Liver (tissue), 9 donors: ENCODE measurements around the gene CHTOP. TPM values are rescaled to one million over a fixed set of nuclear protein-coding genes. Genes with fewer than 3 reads are reported as not detected.

Experiments
- DNase-seq: peaks from one replicate; pipeline ENCODE4 v3.0.0-alpha.2; 2017; ENCODE audit warnings: low spot score
- H3K27ac ChIP-seq, 2 donors: one replicate each; pipeline ENCODE4 v1.7.0; 2013; ENCODE audit warnings: inconsistent platforms in 2 of 2, low read length in 2 of 2, control low read depth in 1 of 2, low read depth in 1 of 2, mild to moderate bottlenecking in 1 of 2
- H3K27me3 ChIP-seq, 4 donors: one replicate each; pipeline versions ENCODE4 v1.6.1 to v1.7.0; 2013; ENCODE audit warnings: low read length in 3 of 4, inconsistent platforms in 1 of 4, mild to moderate bottlenecking in 1 of 4, moderate library complexity in 1 of 4; ENCODE audit not compliant: control insufficient read depth in 4 of 4, insufficient read depth in 4 of 4
- H3K36me3 ChIP-seq, 4 donors: one replicate each; pipeline versions ENCODE4 v1.6.1 to v1.7.0; 2013; ENCODE audit warnings: low read length in 3 of 4, mild to moderate bottlenecking in 3 of 4, low read depth in 1 of 4, moderate library complexity in 1 of 4; ENCODE audit not compliant: control insufficient read depth in 4 of 4, insufficient read depth in 3 of 4
- H3K4me1 ChIP-seq, 4 donors: one replicate each; pipeline versions ENCODE4 v1.6.1 to v1.7.0; 2013; ENCODE audit warnings: low read length in 3 of 4, mild to moderate bottlenecking in 3 of 4, moderate library complexity in 1 of 4; ENCODE audit not compliant: control insufficient read depth in 4 of 4, insufficient read depth in 4 of 4
- H3K4me3 ChIP-seq, 3 donors: one replicate each; pipeline versions ENCODE4 v1.6.1 to v1.7.0; 2013; ENCODE audit warnings: low read length in 3 of 3, control low read depth in 1 of 3, low read depth in 1 of 3, mild to moderate bottlenecking in 1 of 3
- H3K9ac ChIP-seq, 2 donors: one replicate each; pipeline ENCODE4 v1.7.0; 2013; ENCODE audit warnings: low read length in 2 of 2, mild to moderate bottlenecking in 2 of 2, moderate library complexity in 2 of 2, control low read depth in 1 of 2, low read depth in 1 of 2
- H3K9me3 ChIP-seq, 4 donors: one replicate each; pipeline versions ENCODE4 v1.6.1 to v1.7.0; 2013; ENCODE audit warnings: low read length in 3 of 4; ENCODE audit not compliant: control insufficient read depth in 4 of 4
- ATF3 ChIP-seq: IDR thresholded peaks from 2 replicates; pipeline ENCODE4 v1.6.1; 2016; ENCODE audit warnings: antibody characterized with exemption
- CTCF ChIP-seq: fragments of 150-350 bp; IDR thresholded peaks from 2 replicates; pipeline ENCODE4 v1.5.1; 2017; ENCODE audit warnings: improper control_type of control experiment, low read depth, low read length; ENCODE audit not compliant: missing input control
- EGR1 ChIP-seq, 2 donors: IDR thresholded peaks; 2 replicates each; pipeline ENCODE4 v1.6.1; 2016 to 2018; ENCODE audit warnings: antibody characterized with exemption in 2 of 2, low read depth in 2 of 2
- FOXA1 ChIP-seq: IDR thresholded peaks from 2 replicates; pipeline ENCODE4 v1.6.1; 2016; ENCODE audit warnings: antibody characterized with exemption
- FOXA2 ChIP-seq: IDR thresholded peaks from 2 replicates; pipeline ENCODE4 v1.6.1; 2016; ENCODE audit warnings: antibody characterized with exemption
- GABPA ChIP-seq, 2 donors: IDR thresholded peaks in 1 of 2; conservative IDR thresholded peaks in 1 of 2; 2 replicates each; pipeline ENCODE4 v1.6.1; 2016; ENCODE audit warnings: antibody characterized with exemption in 2 of 2, mild to moderate bottlenecking in 1 of 2, moderate library complexity in 1 of 2
- HNF4G ChIP-seq: IDR thresholded peaks from 2 replicates; pipeline ENCODE4 v1.6.1; 2016; ENCODE audit warnings: antibody characterized with exemption
- JUND ChIP-seq, 2 donors: IDR thresholded peaks; 2 replicates each; pipeline ENCODE4 v1.6.1; 2016; ENCODE audit warnings: antibody characterized with exemption in 2 of 2
- MAX ChIP-seq: IDR thresholded peaks from 2 replicates; pipeline ENCODE4 v1.6.1; 2016; ENCODE audit warnings: antibody characterized with exemption
- RAD21 ChIP-seq, 2 donors: IDR thresholded peaks; 2 replicates each; pipeline ENCODE4 v1.6.1; 2016; ENCODE audit warnings: antibody characterized with exemption in 2 of 2, mild to moderate bottlenecking in 2 of 2
- RXRA ChIP-seq, 2 donors: IDR thresholded peaks; 2 replicates each; pipeline ENCODE4 v1.6.1; 2017 to 2018; ENCODE audit warnings: antibody characterized with exemption in 2 of 2, mild to moderate bottlenecking in 1 of 2
- SP1 ChIP-seq: IDR thresholded peaks from 2 replicates; pipeline ENCODE4 v1.6.1; 2018; ENCODE audit warnings: antibody characterized with exemption, mild to moderate bottlenecking
- TAF1 ChIP-seq: conservative IDR thresholded peaks from 2 replicates; pipeline ENCODE4 v1.6.1; 2016; ENCODE audit warnings: antibody characterized with exemption, mild to moderate bottlenecking
- YY1 ChIP-seq: IDR thresholded peaks from 2 replicates; pipeline ENCODE4 v1.6.1; 2016; ENCODE audit warnings: antibody characterized with exemption, mild to moderate bottlenecking
- ZBTB33 ChIP-seq: IDR thresholded peaks from 2 replicates; pipeline ENCODE4 v1.6.1; 2016; ENCODE audit warnings: antibody characterized with exemption
- WGBS: extraction: QIAGEN DNeasy Blood & Tissue Kit; methylation state at CpG from one replicate; pipeline ENCODE4 v1.1.7; 2013; 5-methylcytosine and 5-hydroxymethylcytosine counted together
- polyA plus RNA-seq, 2 donors: library from polyadenylated mRNA; stranded (reverse) in 1 of 2; unstranded in 1 of 2; fragments of 200-250 nt in 1 of 2; fragments of >200 nt in 1 of 2; fragmentation: Nextera tagmentation in 1 of 2; extraction: Ambion mirVana in 1 of 2; gene quantifications; one replicate each; pipeline versions ENCODE4 v1.2.1 to v1.2.3, GENCODE V29; 2013 to 2015
- total RNA-seq, 2 donors: library from RNA; depleted of rRNA; stranded (reverse); fragments of >200 nt; gene quantifications; one replicate each; pipeline ENCODE4 v1.2.3, GENCODE V29; 2014
- donor health status: healthy.
- donor health status: healthy.
- donor health status: healthy.
- donor health status: healthy.
- donor health status: healthy.

Gene CHTOP
- total and polyA plus RNA-seq, 4 donors = 16.4 to 30.9 (median 24.3) TPM

- H3K9me3 ChIP-seq = no peaks in the 10 kb centered on the region
- no peaks in the 10 kb centered on the region for H3K27me3 ChIP-seq
- no peak overlapping the region for H3K9ac ChIP-seq
- no peaks in the 10 kb centered on the region for H3K4me1 ChIP-seq
- no peak overlapping the region for H3K4me3 ChIP-seq
- DNase-seq = no peak
- 81% methylated on average over 11 of the region's 11 CpGs for WGBS
- no peak overlapping the region for H3K27ac ChIP-seq
- no peak for TF ChIP-seq MAX
- no peak for TF ChIP-seq RAD21 (IDR thresholded peaks at IDR 0.05)
- no peak for TF ChIP-seq SP1
- TF ChIP-seq ZBTB33 = no peak
- TF ChIP-seq GABPA (IDR thresholded peaks at IDR 0.05 in 1 of 2, conservative IDR thresholded peaks at IDR 0.05 in 1 of 2) = no peak
- H3K36me3 ChIP-seq = no peaks in the 10 kb centered on the region
Observed at GRCh38 chr1:153685544-153686340, 51.9 kb downstream of the CHTOP start.

- no peaks in the 10 kb centered on the region for H3K36me3 ChIP-seq
- H3K4me3 ChIP-seq = no peak overlapping the region
- H3K27ac ChIP-seq = no peak overlapping the region
- H3K9me3 ChIP-seq = no peaks in the 10 kb centered on the region
- no peaks in the 10 kb centered on the region for H3K27me3 ChIP-seq
- TF ChIP-seq ATF3 (no peak), FOXA1 (no peak), JUND (IDR thresholded peaks at IDR 0.05) (no peak), SP1 (no peak), RXRA (IDR thresholded peaks at IDR 0.05) (no peak), YY1 (no peak), EGR1 (IDR thresholded peaks at IDR 0.05; ENCODE audit: low read depth in 2 of 2) (no peak), TAF1 (no peak), ZBTB33 (no peak), FOXA2 (no peak), HNF4G (no peak), CTCF (no peak)
- DNase-seq = no peak
- H3K4me1 ChIP-seq = no peaks in the 10 kb centered on the region
- no peak overlapping the region for H3K9ac ChIP-seq
- 88% methylated on average over 16 of the region's 16 CpGs for WGBS
Observed at GRCh38 chr1:153687346-153688125, 53.7 kb downstream of the CHTOP start.
